Left kidney (tissue), 2 donors: Measurements from ENCODE around the gene FAAH. TPM values are rescaled to one million over a fixed set of nuclear protein-coding genes. Genes with fewer than 3 reads are reported as not detected.

Source experiments
- DNase-seq: peaks from one replicate; pipeline ENCODE4 v3.0.0-alpha.2; 2013
- polyA plus RNA-seq: library from polyadenylated mRNA; unstranded; fragments of 120-200 nt; gene quantifications from one replicate; pipeline ENCODE4 v1.2.1, GENCODE V29; 2013; ENCODE audit not compliant: insufficient read length

The FAAH gene
- polyA plus RNA-seq, 1 donor = 21.4 TPM

GRCh38 chr1:46422261-46422871 is 28.2 kb downstream of the FAAH start:
- no peak for DNase-seq

DNA sequence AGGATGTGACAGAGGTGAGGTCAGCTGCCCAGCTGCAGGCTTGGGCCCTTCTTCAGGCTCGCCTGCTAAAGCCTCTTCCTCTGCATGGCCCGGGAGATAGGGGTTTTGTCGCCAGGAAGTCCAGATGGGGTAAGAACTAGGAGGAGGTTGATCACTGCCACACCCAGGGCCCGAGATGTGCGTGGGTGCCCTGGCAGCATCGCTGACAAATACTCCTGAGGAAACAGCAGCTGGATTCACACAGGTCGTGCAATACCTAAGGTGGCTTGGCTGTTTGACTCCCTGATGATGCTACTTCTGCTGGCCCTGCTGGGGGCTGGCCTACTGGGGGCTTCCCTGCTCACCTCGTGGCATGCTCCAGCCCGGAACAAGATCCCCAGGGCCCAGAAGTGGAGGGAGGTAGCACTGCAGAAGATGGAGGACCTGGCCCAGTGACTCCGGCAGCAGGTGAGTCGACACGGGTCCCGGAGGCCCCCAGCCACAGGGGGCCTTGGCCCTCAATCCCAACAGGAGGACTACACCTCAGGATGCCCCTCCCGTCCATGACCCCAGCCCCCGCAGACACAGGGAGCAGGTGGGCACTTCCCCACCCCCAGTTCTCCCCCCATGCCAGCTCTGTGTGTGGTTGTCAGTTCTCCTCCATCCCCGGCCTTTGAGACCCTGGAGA is 29.6 kb downstream of the FAAH start:
- no peak for DNase-seq

GRCh38 chr1:46424730-46425129 is 30.6 kb downstream of the FAAH start:
- no peak for DNase-seq

DNA sequence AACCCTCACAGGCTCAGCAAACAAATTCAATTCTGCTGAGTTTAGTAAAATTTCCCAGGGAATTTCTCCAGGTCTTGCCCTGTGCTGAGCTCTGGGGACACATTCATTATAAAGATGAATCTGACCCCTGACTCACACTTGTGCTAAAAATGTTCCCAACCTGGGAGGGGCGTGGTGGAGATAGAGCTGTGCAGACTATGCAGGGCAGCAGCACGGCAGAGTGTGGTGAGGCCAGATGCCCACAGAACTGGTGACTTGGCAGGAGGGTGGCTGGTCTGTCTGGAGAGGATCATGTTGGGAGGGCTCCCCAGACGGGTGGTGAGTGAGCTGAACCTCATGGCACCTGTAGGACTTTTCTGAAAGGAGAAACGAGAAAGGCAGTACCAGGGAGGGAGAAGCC is 31.6 kb downstream of the FAAH start:
- no peak for DNase-seq

- no peak for DNase-seq
These were observed 33.4 kb downstream of the FAAH start for GRCh38 chr1:46427541-46427940.

GRCh38 chr1:46429436-46429835 is 35.3 kb downstream of the FAAH start:
- DNase-seq = no peak

- DNase-seq = no peak
These were observed 37.6 kb downstream of the FAAH start for GRCh38 chr1:46431695-46432094.

GRCh38 chr1:46432781-46433327 is 38.7 kb downstream of the FAAH start:
- no peak for DNase-seq

GRCh38 chr1:46434358-46434757 is 40.2 kb downstream of the FAAH start:
- no peak for DNase-seq

GRCh38 chr1:46436844-46437243 is 42.7 kb downstream of the FAAH start:
- no peak for DNase-seq

DNA sequence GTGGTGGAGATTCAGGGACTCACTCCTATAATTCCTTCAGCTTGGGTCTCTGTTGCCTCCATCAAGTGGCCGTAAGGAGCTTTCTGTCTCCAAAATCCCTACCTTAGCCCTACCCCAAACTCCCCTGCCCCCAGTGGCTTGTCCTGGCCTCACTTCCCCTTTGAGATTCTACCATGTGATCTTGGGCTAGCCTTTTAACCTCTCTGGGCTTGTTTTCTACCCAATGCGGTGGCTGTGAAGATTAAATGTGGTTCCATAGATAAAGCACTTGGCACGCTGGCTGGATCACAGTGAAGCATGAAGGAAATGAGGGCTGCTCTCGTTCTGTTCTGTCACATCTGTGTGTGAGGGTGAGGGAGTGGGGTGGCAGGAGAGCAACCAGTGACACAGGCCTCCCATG is 43.6 kb downstream of the FAAH start:
- DNase-seq = no peak

- DNase-seq = no peak
These were observed 44.2 kb downstream of the FAAH start for GRCh38 chr1:46438346-46438745.

DNA sequence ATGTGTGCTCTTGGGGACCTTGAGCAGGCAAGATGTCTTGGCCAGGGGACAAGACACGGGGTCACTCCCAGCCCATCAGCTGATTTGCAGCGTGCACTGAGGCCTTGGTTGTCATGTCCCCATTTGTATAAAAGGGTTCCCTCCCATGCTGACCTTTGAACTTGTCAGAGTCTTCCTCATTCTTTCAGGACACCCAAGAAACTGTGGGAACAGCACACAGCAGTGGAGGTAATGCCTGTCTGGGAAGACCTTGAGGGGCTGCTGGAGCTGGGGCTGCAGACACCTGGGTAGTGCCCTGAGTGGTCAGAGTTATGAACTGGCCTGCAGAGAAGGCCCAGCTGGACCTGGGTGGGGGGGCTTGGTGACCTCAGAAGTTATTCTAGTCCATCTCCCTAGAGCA is 46.4 kb downstream of the FAAH start:
- DNase-seq = no peak

- peak; percentile 61 for DNase-seq
These were observed 48.4 kb downstream of the FAAH start for GRCh38 chr1:46442317-46443161.

- DNase-seq = no peak
These were observed 50.3 kb downstream of the FAAH start for GRCh38 chr1:46444466-46444865.

DNA sequence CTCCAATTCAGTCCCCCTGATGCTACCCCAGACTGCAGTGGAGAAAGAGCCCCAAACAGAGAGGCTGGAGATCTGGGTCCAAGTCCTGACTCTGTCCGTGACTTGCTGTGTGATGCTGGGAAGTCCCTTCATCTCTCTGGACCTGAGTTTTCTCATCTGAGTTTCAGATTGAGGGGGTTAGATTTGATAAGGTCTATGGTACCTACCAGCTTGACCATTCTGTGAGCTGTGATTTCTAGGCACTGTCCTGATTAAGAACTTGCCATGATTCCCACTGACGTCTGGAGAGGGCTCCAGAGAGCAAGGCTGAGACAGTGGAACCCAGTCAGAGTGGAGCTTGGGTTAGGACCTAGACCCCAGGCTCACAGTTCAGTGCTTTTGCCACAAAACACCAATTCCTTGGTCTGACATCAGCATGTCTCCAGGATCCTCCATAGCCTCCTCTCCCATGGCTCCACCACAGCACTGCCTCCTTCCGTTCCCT is 51.7 kb downstream of the FAAH start:
- DNase-seq = no peak

GRCh38 chr1:46446646-46447498 is 52.8 kb downstream of the FAAH start:
- peak; percentile 75 for DNase-seq

DNA sequence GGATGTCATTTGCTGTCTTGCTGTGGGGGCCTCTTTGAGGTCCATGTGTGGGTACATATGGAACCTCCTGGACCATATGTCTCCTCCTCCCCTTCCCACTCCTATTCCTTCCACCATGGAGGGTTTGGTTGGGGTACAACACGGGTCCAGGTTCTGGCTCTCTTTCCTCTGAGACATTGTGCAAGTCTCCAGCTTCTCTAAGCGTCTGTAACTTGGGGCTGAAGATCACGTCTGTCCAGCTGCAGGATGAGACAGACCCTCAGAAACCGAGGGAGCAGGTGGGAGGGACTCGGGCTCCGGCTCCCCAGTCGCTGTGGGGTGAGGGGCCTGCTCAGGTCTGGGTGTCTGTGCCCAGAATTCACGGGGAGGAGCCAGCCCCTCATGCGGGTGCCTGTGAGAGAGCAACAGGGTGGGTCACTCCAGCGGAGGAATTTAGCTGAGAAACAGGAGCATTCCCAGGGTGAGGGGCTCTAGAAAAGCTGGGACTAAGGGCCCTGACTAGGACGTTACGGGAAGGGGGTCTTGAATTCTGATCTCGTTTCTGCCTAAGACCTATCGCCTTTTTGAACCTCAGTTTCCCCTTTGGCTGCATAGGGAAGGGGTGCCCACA is 53.5 kb downstream of the FAAH start:
- no peak for DNase-seq

DNA sequence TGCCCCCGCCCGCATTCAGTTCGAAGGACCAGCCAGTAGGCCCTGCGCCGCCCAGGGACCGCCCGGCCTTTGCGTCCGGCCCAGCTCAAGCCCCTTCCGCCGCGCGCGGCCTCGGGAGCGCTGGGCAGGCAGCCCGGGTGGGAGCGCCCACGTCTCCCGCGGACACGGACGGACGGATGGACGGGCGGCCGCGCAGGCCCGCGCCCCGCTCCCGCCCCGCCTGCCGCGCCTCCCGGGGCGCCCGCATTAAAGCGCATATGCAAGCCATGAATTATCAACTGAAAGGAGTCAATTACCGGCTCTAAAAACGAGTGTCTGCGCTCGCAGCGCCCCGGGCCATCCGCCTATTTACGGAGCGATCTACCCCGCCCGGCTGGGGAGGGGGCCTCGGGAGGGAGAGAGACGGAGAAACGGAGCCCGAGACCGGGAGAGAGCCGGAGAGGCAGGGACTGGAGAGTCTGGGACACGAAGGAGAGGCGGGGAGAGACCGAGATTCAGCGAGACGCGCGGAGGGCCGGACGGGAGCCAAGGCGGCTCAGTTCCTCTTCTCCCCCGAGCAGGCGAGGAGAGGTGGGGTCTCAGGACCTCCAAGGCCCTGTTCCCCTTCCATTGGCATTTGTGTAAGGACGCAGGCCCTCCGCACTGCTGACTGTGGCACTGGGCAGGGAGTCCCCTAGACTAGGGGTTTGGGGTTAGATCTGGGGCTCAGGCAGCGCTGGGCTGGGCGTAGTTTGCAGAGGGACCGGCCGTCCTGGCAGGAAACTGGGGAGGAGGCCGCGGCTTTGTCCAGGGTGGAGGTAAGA is 54.2 kb downstream of the FAAH start:
- DNase-seq = no peak
